ENCODE results near the gene RABGAP1L. TPM values are rescaled to one million over a fixed set of nuclear protein-coding genes. Genes with fewer than 3 reads are reported as not detected.

Gene RABGAP1L
- total RNA-seq, 1 experiment from 2014 or later: 57.4 TPM

GRCh38 chr1:174364996-174365736, 205.8 kb downstream of the RABGAP1L start:
- H3K36me3 ChIP-seq (ENCODE audit: low read depth): no peaks in the 10 kb centered on the region
- H3K9me2 ChIP-seq (ENCODE audit: insufficient read depth): no peaks in the 10 kb centered on the region
- no peaks in the 10 kb centered on the region for H3K79me2 ChIP-seq (ENCODE audit: low read depth)
- DNase-seq: no peak
- BruUV-seq (replicated peaks): no TSS peak
- TF ChIP-seq EZH2 (IDR thresholded peaks at IDR 0.05; ENCODE audit: low read depth): no peak
- TF ChIP-seq CTCF (conservative IDR thresholded peaks at IDR 0.05): no peak
- no peak overlapping the region for H3K27ac ChIP-seq
- intact Hi-C loops (cut with micrococcal nuclease; ENCODE audit: unreplicated experiment): no loop called here
- H3K27me3 ChIP-seq (ENCODE audit: insufficient read depth, low read depth): no peaks in the 10 kb centered on the region
- no peaks in the 10 kb centered on the region for H3F3A ChIP-seq (ENCODE audit: insufficient read depth, low read depth)
- ChIA-PET POLR2A (ENCODE audit: unreplicated experiment) (no interaction called here), CTCF (no interaction called here)
- H3K9me3 ChIP-seq (ENCODE audit: insufficient read depth, low read depth): no peaks in the 10 kb centered on the region
- no peaks in the 10 kb centered on the region for H3K4me1 ChIP-seq (replicated peaks; ENCODE audit: insufficient read depth)
- H2AFZ ChIP-seq: no peak overlapping the region
- H3K4me3 ChIP-seq: no peak overlapping the region
- H3K4me2 ChIP-seq: no peak overlapping the region
- no peaks in the 10 kb centered on the region for H4K20me1 ChIP-seq (ENCODE audit: insufficient read depth)

- TF ChIP-seq CTCF (conservative IDR thresholded peaks at IDR 0.05): no peak
- Histone ChIP-seq H3K4me1 (replicated peaks; ENCODE audit: insufficient read depth) (no peaks in the 10 kb centered on the region), H2AFZ (no peak overlapping the region), H3K9me2 (ENCODE audit: insufficient read depth) (no peaks in the 10 kb centered on the region), H3K4me2 (no peak overlapping the region), H3K27me3 (ENCODE audit: insufficient read depth, low read depth) (no peaks in the 10 kb centered on the region), H3K36me3 (ENCODE audit: low read depth) (no peaks in the 10 kb centered on the region), H3K4me3 (no peak overlapping the region), H3K9me3 (ENCODE audit: insufficient read depth, low read depth) (no peaks in the 10 kb centered on the region), H3F3A (ENCODE audit: insufficient read depth, low read depth) (no peaks in the 10 kb centered on the region), H4K20me1 (ENCODE audit: insufficient read depth) (no peaks in the 10 kb centered on the region), H3K79me2 (ENCODE audit: low read depth) (no peaks in the 10 kb centered on the region), H3K27ac (no peak overlapping the region)
- POLR2A ChIA-PET (ENCODE audit: unreplicated experiment): no interaction called here
- no peak for DNase-seq
- no TSS peak for BruUV-seq (replicated peaks)
- intact Hi-C loops (cut with micrococcal nuclease; ENCODE audit: unreplicated experiment): no loop called here
- CTCF ChIA-PET: no interaction called here
These were observed 207.6 kb downstream of the RABGAP1L start for GRCh38 chr1:174366946-174367345.

- Histone ChIP-seq H3F3A (ENCODE audit: insufficient read depth, low read depth) (no peaks in the 10 kb centered on the region), H3K4me3 (no peak overlapping the region), H4K20me1 (ENCODE audit: insufficient read depth) (no peaks in the 10 kb centered on the region), H3K4me2 (no peak overlapping the region), H3K36me3 (ENCODE audit: low read depth) (no peaks in the 10 kb centered on the region), H3K27me3 (ENCODE audit: insufficient read depth, low read depth) (no peaks in the 10 kb centered on the region), H3K79me2 (ENCODE audit: low read depth) (no peaks in the 10 kb centered on the region), H3K4me1 (replicated peaks; ENCODE audit: insufficient read depth) (no peaks in the 10 kb centered on the region), H3K9me2 (ENCODE audit: insufficient read depth) (no peaks in the 10 kb centered on the region), H2AFZ (no peak overlapping the region), H3K9me3 (ENCODE audit: insufficient read depth, low read depth) (no peaks in the 10 kb centered on the region), H3K27ac (no peak overlapping the region)
- no peak for DNase-seq
- intact Hi-C loops (cut with micrococcal nuclease; ENCODE audit: unreplicated experiment): no loop called here
- TF ChIP-seq EZH2 (IDR thresholded peaks at IDR 0.05; ENCODE audit: low read depth) (no peak), CTCF (conservative IDR thresholded peaks at IDR 0.05) (no peak)
- CTCF ChIA-PET: no interaction called here
- POLR2A ChIA-PET (ENCODE audit: unreplicated experiment): no interaction called here
- no TSS peak for BruUV-seq (replicated peaks)
These were observed 208.6 kb downstream of the RABGAP1L start for GRCh38 chr1:174367892-174368291.
